ENCODE data around the gene CDKL1.
A peak's percentile ranks its signal among the peaks of the same experiment; 100 is the strongest.

CDKL1 gene

GRCh38 chr14:50397390-50398188 is 908 bp upstream of the CDKL1 start:
- peak overlapping the region; percentile 57 for H3K4me3 ChIP-seq (ENCODE audit: low read depth, low read length)
- TF ChIP-seq, protein P1, sequence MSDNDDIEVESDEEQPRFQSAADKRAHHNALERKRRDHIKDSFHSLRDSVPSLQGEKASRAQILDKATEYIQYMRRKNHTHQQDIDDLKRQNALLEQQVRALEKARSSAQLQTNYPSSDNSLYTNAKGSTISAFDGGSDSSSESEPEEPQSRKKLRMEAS (IDR thresholded peaks at IDR 0.05; ENCODE audit: low read depth, low read length) = peak; percentile 27; the same call in 1 of the 2 replicates
- TF ChIP-seq CTCF (IDR thresholded peaks at IDR 0.05; ENCODE audit: low read depth, low read length) = no peak
- peak; percentile 60 for DNase-seq (ENCODE audit: low read depth)

GRCh38 chr14:50395448-50395847 is 1.2 kb downstream of the CDKL1 start:
- peak overlapping the region; percentile 76 for H3K4me3 ChIP-seq (ENCODE audit: low read depth, low read length)
- TF ChIP-seq, protein P1 (IDR thresholded peaks at IDR 0.05; ENCODE audit: low read depth, low read length) = no peak
- TF ChIP-seq MYC (IDR thresholded peaks at IDR 0.05; ENCODE audit: low read depth, low read length) = no peak
- no peak for TF ChIP-seq POLR2A (IDR thresholded peaks at IDR 0.05; ENCODE audit: extremely low read depth, insufficient read length)
- no peak for TF ChIP-seq CTCF (IDR thresholded peaks at IDR 0.05; ENCODE audit: low read depth, low read length)

GRCh38 chr14:50394713-50395112 is 2.0 kb downstream of the CDKL1 start:
- no peak for TF ChIP-seq CTCF (IDR thresholded peaks at IDR 0.05; ENCODE audit: low read depth, low read length)
- TF ChIP-seq, protein P1 (IDR thresholded peaks at IDR 0.05; ENCODE audit: low read depth, low read length) = no peak
- TF ChIP-seq POLR2A (IDR thresholded peaks at IDR 0.05; ENCODE audit: extremely low read depth, insufficient read length) = no peak
- no peak for TF ChIP-seq MYC (IDR thresholded peaks at IDR 0.05; ENCODE audit: low read depth, low read length)
- H3K4me3 ChIP-seq (ENCODE audit: low read depth, low read length) = peak overlapping the region; percentile 76
- DNase-seq (ENCODE audit: low read depth) = no peak

More at GRCh38 chr14:50395448-50395847, 1.2 kb downstream of the CDKL1 start:
- DNase-seq (ENCODE audit: low read depth) = no peak

DNA sequence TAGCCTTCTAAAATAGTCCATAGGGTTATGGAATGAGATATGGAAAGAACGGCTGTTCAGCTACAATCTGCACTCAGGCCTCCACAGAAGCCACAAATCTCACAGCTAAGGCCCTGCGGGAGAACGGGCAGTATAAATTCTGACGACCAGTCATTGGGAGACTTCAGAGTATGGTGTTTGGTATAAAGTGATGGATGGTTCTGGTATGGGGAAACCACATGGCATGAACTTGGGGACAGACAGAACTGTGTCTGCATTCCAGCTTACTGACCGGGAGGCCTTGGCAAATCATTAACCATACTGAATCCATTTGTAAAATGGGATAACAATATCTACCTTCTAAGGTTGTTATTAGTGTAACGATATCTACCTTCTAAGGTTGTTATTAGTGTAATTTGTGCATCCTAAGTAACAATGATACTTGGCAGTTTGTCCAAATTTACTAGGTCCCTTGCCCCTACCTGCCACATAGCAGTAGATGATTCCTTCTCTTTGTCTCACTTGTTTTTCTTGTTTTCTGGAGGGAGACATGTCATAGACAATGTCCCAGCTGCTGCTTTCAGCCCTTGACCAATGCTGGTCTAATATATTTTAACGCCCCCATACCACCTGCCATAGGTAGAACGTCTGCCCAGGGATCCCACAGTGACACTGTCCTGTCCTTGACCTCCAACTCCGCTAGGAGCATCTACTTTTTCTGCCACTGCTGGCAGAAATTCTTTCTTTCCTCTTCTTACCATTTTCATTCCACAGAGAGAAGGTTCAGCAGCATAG is 6.8 kb downstream of the CDKL1 start:
- DNase-seq (ENCODE audit: low read depth) = no peak
- H3K4me3 ChIP-seq (ENCODE audit: low read depth, low read length) = no peak overlapping the region
- TF ChIP-seq, protein P1 (IDR thresholded peaks at IDR 0.05; ENCODE audit: low read depth, low read length) = no peak
- no peak for TF ChIP-seq MYC (IDR thresholded peaks at IDR 0.05; ENCODE audit: low read depth, low read length)
- TF ChIP-seq POLR2A (IDR thresholded peaks at IDR 0.05; ENCODE audit: extremely low read depth, insufficient read length) = no peak
- TF ChIP-seq CTCF (IDR thresholded peaks at IDR 0.05; ENCODE audit: low read depth, low read length) = no peak

DNA sequence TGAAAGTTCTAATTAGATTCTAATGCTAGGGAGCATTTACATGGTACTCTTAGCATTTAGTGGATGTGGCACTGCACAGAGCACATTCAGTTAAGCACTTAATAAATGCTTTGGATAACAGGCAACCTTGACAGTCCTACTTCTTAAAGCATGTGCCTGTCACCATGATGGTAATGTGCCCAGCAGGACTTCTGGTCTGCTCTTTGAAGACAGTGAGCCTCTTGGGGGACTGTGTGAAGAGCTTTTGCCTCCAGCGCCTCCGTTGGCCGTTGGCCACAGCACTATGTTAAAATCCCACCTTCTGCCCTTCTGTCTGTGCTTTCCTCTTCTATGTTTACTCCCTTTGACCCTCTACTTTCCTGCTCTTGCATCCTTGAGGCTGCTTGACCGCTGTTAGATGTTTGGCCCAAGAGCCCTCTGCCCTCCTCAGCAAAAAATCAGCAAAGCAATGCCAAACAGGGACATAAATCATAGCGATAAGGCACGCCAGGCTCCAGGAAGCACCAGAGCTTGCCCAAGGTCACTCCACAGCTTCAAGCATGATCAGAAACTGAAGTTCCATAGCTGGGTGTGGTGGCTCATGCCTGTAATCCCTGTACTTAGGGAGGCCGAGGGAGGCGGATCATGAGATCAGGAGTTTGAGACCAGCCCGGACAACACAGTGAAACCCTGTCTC is 8.3 kb downstream of the CDKL1 start:
- no peak overlapping the region for H3K4me3 ChIP-seq (ENCODE audit: low read depth, low read length)
- no peak for DNase-seq (ENCODE audit: low read depth)
- TF ChIP-seq POLR2A (IDR thresholded peaks at IDR 0.05; ENCODE audit: extremely low read depth, insufficient read length) (no peak), MYC (IDR thresholded peaks at IDR 0.05; ENCODE audit: low read depth, low read length) (no peak), CTCF (IDR thresholded peaks at IDR 0.05; ENCODE audit: low read depth, low read length) (no peak)
- TF ChIP-seq, protein P1 (IDR thresholded peaks at IDR 0.05; ENCODE audit: low read depth, low read length) = no peak

Measured in NB4 (cell line).